Epithelial cell of umbilical artery (primary cell): ENCODE data around the gene MDK. TPM values are rescaled to one million over a fixed set of nuclear protein-coding genes. Genes with fewer than 3 reads are reported as not detected.

Experiments used
- total RNA-seq: library from RNA; depleted of rRNA; stranded (reverse); fragments of >200 nt; gene quantifications from 2 replicates; pipeline ENCODE4 v1.2.3, GENCODE V29; 2014

MDK gene, protein sequence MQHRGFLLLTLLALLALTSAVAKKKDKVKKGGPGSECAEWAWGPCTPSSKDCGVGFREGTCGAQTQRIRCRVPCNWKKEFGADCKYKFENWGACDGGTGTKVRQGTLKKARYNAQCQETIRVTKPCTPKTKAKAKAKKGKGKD
- total RNA-seq, result 78.1 and 82.5 TPM in 2 replicates

DNA sequence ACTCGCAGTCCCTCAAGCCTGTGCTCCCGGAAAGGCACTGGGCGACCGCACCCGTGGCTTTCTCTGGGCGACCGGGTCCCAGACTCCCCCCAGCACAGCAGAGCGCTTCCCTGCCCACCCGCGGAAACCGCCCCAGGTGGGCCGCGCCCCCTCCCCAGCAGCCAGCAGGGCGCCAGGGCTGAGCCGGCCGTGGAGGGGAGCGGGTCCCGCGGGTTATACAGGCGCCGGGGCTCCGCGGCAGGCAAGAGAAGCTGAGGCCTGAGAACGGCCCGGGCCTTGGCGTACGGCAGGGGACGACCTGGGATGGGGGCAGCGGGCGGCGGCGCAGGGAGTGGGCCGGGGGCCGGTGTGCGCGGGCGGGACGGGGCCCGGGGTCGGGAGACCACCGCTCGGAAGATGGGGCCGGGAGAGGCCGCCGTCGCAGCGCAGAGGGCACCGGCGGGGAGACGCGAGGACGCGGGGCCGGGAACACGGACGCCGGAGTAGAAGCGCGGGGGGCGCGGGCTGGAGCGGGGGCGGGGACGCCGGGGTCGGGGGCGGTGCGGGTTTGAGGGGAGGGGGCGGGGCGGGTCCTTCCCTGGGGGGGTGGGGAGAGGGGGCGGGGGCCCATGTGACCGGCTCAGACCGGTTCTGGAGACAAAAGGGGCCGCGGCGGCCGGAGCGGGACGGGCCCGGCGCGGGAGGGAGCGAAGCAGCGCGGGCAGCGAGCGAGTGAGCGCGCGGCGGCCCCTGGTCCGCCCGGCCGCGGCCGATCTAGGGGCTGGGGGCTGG is at the start of gene MDK:
Gene MDK, plus strand, starts transcription at position 622 of the 771 bp plus-strand sequence. CDS start 389 bp downstream, outside the sequence.

GRCh38 chr11:46346886-46347636 is 34.4 kb upstream of the MDK start, which contains the start of gene DGKZ:
Gene DGKZ (plus strand): TSS chr11:46347463. CDS start chr11:46347660, 197 bp downstream.

GRCh38 chr11:46391578-46392420 is 10.3 kb downstream of the MDK start, which contains the start of gene CHRM4:
Gene CHRM4 (minus strand): TSS chr11:46391776. CDS start chr11:46386557, 5,219 bp downstream.

Other genes starting within 250 kb of the MDK start
- 0.32 and 1.2 TPM in 2 replicates for gene CREB3L1, start 104.0 kb upstream of the MDK start, total RNA-seq
- 48.1 and 57.8 TPM in 2 replicates for gene DGKZ, start 34.2 kb upstream of the MDK start, total RNA-seq
- gene CHRM4, start 10.1 kb downstream of the MDK start, total RNA-seq, result under 0.01 and 0.30 TPM in 2 replicates
- gene AMBRA1, start 212.4 kb downstream of the MDK start, total RNA-seq, result 16.9 and 17.5 TPM in 2 replicates
- gene HARBI1, start 235.6 kb downstream of the MDK start, total RNA-seq, result 3.9 and 4.1 TPM in 2 replicates
- gene ATG13, start 235.9 kb downstream of the MDK start, total RNA-seq, result 45.1 and 49.0 TPM in 2 replicates